Measurements from ENCODE around the gene KCNS1.

GRCh38 chr20:45115386-45115774 lies 14.5 kb upstream of the KCNS1 start:
- TF ChIP-seq EP300 (IDR thresholded peaks at IDR 0.05) (no peak), CTCF (IDR thresholded peaks at IDR 0.05) (no peak), POLR2A (IDR thresholded peaks at IDR 0.05) (no peak)

Data from suprapubic skin (tissue), 3 donors.